ENCODE results near the gene AKR1B1. TPM values are rescaled to one million over a fixed set of nuclear protein-coding genes. Genes with fewer than 3 reads are reported as not detected.

The AKR1B1 gene
- total RNA-seq, 1 donor from 2014 or later, result 91.8 TPM

DNA sequence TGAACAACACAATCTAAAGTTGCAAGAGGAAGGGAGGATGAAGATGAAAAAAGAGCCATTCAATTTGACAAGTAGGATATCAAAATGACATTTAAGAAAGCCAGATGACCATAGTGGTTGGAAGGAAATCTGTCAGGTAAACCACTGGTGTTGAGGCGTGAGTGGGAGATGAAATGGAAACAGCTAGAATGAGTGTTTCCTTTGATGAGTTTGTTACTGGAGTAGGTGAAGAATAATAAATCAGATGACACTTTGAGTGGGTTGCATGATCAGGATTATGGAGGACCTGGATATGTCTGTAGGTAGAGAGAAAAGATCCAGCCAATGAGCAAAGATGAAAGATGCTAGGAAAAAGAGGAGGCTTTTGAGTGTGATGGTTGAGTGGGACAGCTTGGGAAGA, 33.1 kb downstream of the AKR1B1 start:
- no peak overlapping the region for H3K4me3 ChIP-seq
- no peaks in the 10 kb centered on the region for H3K27me3 ChIP-seq
- no peaks in the 10 kb centered on the region for H3K9me3 ChIP-seq
- no peak for DNase-seq
- TF ChIP-seq CTCF (IDR thresholded peaks at IDR 0.05), result no peak
- H3K36me3 ChIP-seq, result no peaks in the 10 kb centered on the region
- no peak overlapping the region for H3K27ac ChIP-seq
- no peak for ATAC-seq
- H3K4me1 ChIP-seq, result no peaks in the 10 kb centered on the region
- intact Hi-C loops (cut with DNase I), result no loop called here

DNA sequence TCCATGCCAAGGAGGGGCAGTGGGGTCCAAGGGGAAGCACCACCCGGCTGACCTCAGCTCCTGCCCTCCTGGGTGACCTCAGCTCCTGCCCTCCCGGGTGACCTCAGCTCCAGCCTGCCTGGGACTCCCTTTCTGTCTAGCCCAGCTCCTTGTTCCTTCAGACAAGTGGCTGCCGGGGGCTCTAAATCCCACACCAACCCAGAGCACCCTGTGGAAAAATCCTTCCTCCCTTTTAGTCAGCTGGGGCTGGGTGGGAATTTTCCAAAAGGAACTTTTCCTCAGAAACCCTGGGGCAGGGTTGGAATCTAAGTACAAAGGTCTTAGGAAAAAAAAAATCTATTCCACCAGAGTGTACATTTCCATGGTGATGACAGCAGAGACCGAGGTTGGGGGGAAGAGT, 36.3 kb downstream of the AKR1B1 start:
- intact Hi-C loops (cut with DNase I), result no loop called here

GRCh38 chr7:134422008-134422407, 36.9 kb downstream of the AKR1B1 start:
- no peaks in the 10 kb centered on the region for H3K36me3 ChIP-seq
- no peaks in the 10 kb centered on the region for H3K4me1 ChIP-seq
- TF ChIP-seq CTCF (IDR thresholded peaks at IDR 0.05), result no peak
- ATAC-seq, result no peak
- no peaks in the 10 kb centered on the region for H3K9me3 ChIP-seq
- no peak overlapping the region for H3K4me3 ChIP-seq
- DNase-seq, result no peak
- no peak overlapping the region for H3K27ac ChIP-seq
- intact Hi-C loops (cut with DNase I), result no loop called here
- no peaks in the 10 kb centered on the region for H3K27me3 ChIP-seq

More for the DNA sequence above, 36.3 kb downstream of the AKR1B1 start:
- no peak for TF ChIP-seq CTCF (IDR thresholded peaks at IDR 0.05)
- H3K9me3 ChIP-seq, result no peaks in the 10 kb centered on the region
- ATAC-seq (no peak), DNase-seq (no peak)
- no peaks in the 10 kb centered on the region for H3K4me1 ChIP-seq
- H3K36me3 ChIP-seq, result no peaks in the 10 kb centered on the region
- H3K27ac ChIP-seq, result no peak overlapping the region
- no peaks in the 10 kb centered on the region for H3K27me3 ChIP-seq
- H3K4me3 ChIP-seq, result no peak overlapping the region

GRCh38 chr7:134420424-134421125, 38.3 kb downstream of the AKR1B1 start:
- Histone ChIP-seq H3K36me3 (no peaks in the 10 kb centered on the region), H3K27me3 (no peaks in the 10 kb centered on the region), H3K4me3 (no peak overlapping the region), H3K9me3 (no peaks in the 10 kb centered on the region), H3K4me1 (no peaks in the 10 kb centered on the region), H3K27ac (no peak overlapping the region)
- peak; percentile 52 for TF ChIP-seq CTCF (IDR thresholded peaks at IDR 0.05)
- ATAC-seq (peak; percentile 70), DNase-seq (no peak)
- intact Hi-C loops (cut with DNase I), result no loop called here

GRCh38 chr7:134419875-134420274, 39.0 kb downstream of the AKR1B1 start:
- H3K27ac ChIP-seq, result no peak overlapping the region
- H3K9me3 ChIP-seq, result no peaks in the 10 kb centered on the region
- H3K36me3 ChIP-seq, result no peaks in the 10 kb centered on the region
- H3K27me3 ChIP-seq, result no peaks in the 10 kb centered on the region
- no peak for TF ChIP-seq CTCF (IDR thresholded peaks at IDR 0.05)
- intact Hi-C loops (cut with DNase I), result no loop called here
- ATAC-seq (no peak), DNase-seq (no peak)
- H3K4me1 ChIP-seq, result no peaks in the 10 kb centered on the region
- no peak overlapping the region for H3K4me3 ChIP-seq

DNA sequence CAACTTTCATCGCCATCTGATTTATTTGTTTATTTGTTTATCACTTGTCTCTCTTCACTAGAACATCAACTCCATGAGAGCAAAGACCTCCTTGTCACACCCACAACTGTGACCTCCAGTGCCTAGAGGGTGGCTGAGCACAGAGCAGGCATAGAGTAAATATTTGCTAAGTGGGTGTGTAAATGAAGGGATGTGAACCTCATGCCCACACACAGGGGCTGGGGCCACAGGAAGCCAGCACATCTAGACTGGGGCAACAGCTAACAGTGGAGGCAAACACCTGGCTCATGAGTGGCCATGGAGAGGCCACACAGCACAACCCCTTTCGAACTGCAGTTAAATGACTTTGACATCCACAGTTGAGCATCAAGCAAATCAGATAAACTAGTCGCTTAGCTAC, 39.8 kb downstream of the AKR1B1 start:
- Histone ChIP-seq H3K4me3 (no peak overlapping the region), H3K9me3 (no peaks in the 10 kb centered on the region), H3K4me1 (no peaks in the 10 kb centered on the region), H3K27me3 (no peaks in the 10 kb centered on the region), H3K36me3 (no peaks in the 10 kb centered on the region), H3K27ac (no peak overlapping the region)
- ATAC-seq (no peak), DNase-seq (no peak)
- TF ChIP-seq CTCF (IDR thresholded peaks at IDR 0.05), result no peak
- intact Hi-C loops (cut with DNase I), result no loop called here

Data from upper lobe of right lung (tissue), 1 donor.